Lower lobe of right lung (tissue), 2 donors: ENCODE measurements around the gene ARMC6. TPM values are rescaled to one million over a fixed set of nuclear protein-coding genes. Genes with fewer than 3 reads are reported as not detected.
"Not testable (repeated sequence)": the region's sequence is repeated elsewhere in the genome, so short reads cannot be mapped to it uniquely, and the experiment has no call there.

ENCODE experiments used
- ATAC-seq, 2 donors: fragments of 200-7000 bp; cut with Tn5 transposase; one replicate each; pipeline ENCODE4 v1.9.1; 2020 to 2022; ENCODE audit warnings: mild to moderate bottlenecking in 2 of 2, moderate library complexity in 2 of 2
- DNase-seq: peaks from one replicate; pipeline ENCODE4 v3.0.0-alpha.2; 2020
- H3K27ac ChIP-seq: fragments of 200-600 bp; one replicate; pipeline ENCODE4 v1.8.0; 2022
- H3K27me3 ChIP-seq: fragments of 200-600 bp; one replicate; pipeline ENCODE4 v1.8.0; 2022; ENCODE audit warnings: low read depth
- H3K36me3 ChIP-seq: fragments of 200-600 bp; one replicate; pipeline ENCODE4 v1.8.0; 2022; ENCODE audit warnings: mild to moderate bottlenecking
- H3K4me1 ChIP-seq: fragments of 200-600 bp; one replicate; pipeline ENCODE4 v1.8.0; 2022
- H3K4me3 ChIP-seq: fragments of 200-600 bp; one replicate; pipeline ENCODE4 v1.8.0; 2022; ENCODE audit warnings: mild to moderate bottlenecking
- H3K9me3 ChIP-seq: fragments of 200-600 bp; one replicate; pipeline ENCODE4 v1.8.0; 2022
- CTCF ChIP-seq: fragments of 200-600 bp; IDR thresholded peaks from one replicate; pipeline ENCODE4 v1.8.0; 2022; ENCODE audit warnings: antibody characterized with exemption, mild to moderate bottlenecking
- intact Hi-C: fragments of 100-400 bp; cut with DNase I; formaldehyde crosslinking; loops from one replicate; pipeline ENCODE4 v1.11.0; 2022
- total RNA-seq: library from RNA; stranded (reverse); fragmentation: NEBNext Ultra II Directional; extraction: Animal tissue kit (Norgen Biotek cat#: 25700); gene quantifications from one replicate; pipeline ENCODE4 v1.2.1, GENCODE V29; 2021
- donor health status: DM: no; HTN: yes; CAD: no; lungs with severe emphysema.

ARMC6 gene
- total RNA-seq, 1 donor from 2014 or later: 20.2 TPM

- H3K4me3 ChIP-seq: no peak overlapping the region
- TF ChIP-seq CTCF: no peak
- DNase-seq: no peak
- no peaks in the 10 kb centered on the region for H3K4me1 ChIP-seq
- no peaks in the 10 kb centered on the region for H3K9me3 ChIP-seq
- H3K27me3 ChIP-seq: no peaks in the 10 kb centered on the region
- H3K36me3 ChIP-seq: peaks cover 41% of the 10 kb centered on the region
- ATAC-seq: peak; percentile 43 to 52
- no peak overlapping the region for H3K27ac ChIP-seq
- intact Hi-C loops: no loop called here
Measured at GRCh38 chr19:19098703-19099632, 65.6 kb downstream of the ARMC6 start.

GRCh38 chr19:19101540-19101939 is 68.1 kb downstream of the ARMC6 start:
- TF ChIP-seq CTCF: no peak
- intact Hi-C loops: no loop called here

GRCh38 chr19:19102566-19102965 is 69.2 kb downstream of the ARMC6 start:
- H3K4me3 ChIP-seq, H3K9me3 ChIP-seq, H3K27me3 ChIP-seq, ATAC-seq, intact Hi-C loops, H3K27ac ChIP-seq, H3K4me1 ChIP-seq, DNase-seq: not testable (repeated sequence)
- peaks cover 23% of the 10 kb centered on the region for H3K36me3 ChIP-seq

More at GRCh38 chr19:19101540-19101939, 68.1 kb downstream of the ARMC6 start:
- H3K4me1 ChIP-seq: no peaks in the 10 kb centered on the region
- H3K36me3 ChIP-seq: peaks cover 34% of the 10 kb centered on the region
- H3K27ac ChIP-seq: no peak overlapping the region
- no peaks in the 10 kb centered on the region for H3K9me3 ChIP-seq
- no peak for DNase-seq
- no peak overlapping the region for H3K4me3 ChIP-seq
- no peak for ATAC-seq
- H3K27me3 ChIP-seq: no peaks in the 10 kb centered on the region

- DNase-seq (no peak), ATAC-seq (no peak)
- Histone ChIP-seq H3K9me3 (no peaks in the 10 kb centered on the region), H3K27me3 (no peaks in the 10 kb centered on the region), H3K4me3 (no peak overlapping the region), H3K36me3 (peaks cover 17% of the 10 kb centered on the region), H3K27ac (no peak overlapping the region), H3K4me1 (no peaks in the 10 kb centered on the region)
- no peak for TF ChIP-seq CTCF
- intact Hi-C loops: no loop called here
Measured at GRCh38 chr19:19103167-19103566, 69.8 kb downstream of the ARMC6 start.

GRCh38 chr19:19105365-19106055 is 72.1 kb downstream of the ARMC6 start:
- ATAC-seq (peak; percentile 46 to 51), DNase-seq (no peak)
- Histone ChIP-seq H3K27me3 (no peaks in the 10 kb centered on the region), H3K27ac (no peak overlapping the region), H3K9me3 (no peaks in the 10 kb centered on the region), H3K4me3 (peak overlapping the region; percentile 40), H3K36me3 (peaks cover 7% of the 10 kb centered on the region), H3K4me1 (peaks cover 4% of the 10 kb centered on the region)
- intact Hi-C loops: no loop called here
- no peak for TF ChIP-seq CTCF
